ENCODE results near the gene WAC. TPM values are rescaled to one million over a fixed set of nuclear protein-coding genes. Genes with fewer than 3 reads are reported as not detected.

The WAC gene
- total and polyA plus RNA-seq, 7 donors = 33.9 to 79.9 (median 64.2) TPM

GRCh38 chr10:28494420-28494819 is 38.5 kb upstream of the WAC start:
- H3K4me1 ChIP-seq = no peaks in the 10 kb centered on the region
- H3K27ac ChIP-seq = no peak overlapping the region
- no peak overlapping the region for H3K4me3 ChIP-seq
- H3K36me3 ChIP-seq (ENCODE audit: insufficient read depth in 1 of 2, low read depth in 1 of 2) = no peaks in the 10 kb centered on the region
- ATAC-seq (no peak), DNase-seq (no peak)
- TF ChIP-seq, protein P1, sequence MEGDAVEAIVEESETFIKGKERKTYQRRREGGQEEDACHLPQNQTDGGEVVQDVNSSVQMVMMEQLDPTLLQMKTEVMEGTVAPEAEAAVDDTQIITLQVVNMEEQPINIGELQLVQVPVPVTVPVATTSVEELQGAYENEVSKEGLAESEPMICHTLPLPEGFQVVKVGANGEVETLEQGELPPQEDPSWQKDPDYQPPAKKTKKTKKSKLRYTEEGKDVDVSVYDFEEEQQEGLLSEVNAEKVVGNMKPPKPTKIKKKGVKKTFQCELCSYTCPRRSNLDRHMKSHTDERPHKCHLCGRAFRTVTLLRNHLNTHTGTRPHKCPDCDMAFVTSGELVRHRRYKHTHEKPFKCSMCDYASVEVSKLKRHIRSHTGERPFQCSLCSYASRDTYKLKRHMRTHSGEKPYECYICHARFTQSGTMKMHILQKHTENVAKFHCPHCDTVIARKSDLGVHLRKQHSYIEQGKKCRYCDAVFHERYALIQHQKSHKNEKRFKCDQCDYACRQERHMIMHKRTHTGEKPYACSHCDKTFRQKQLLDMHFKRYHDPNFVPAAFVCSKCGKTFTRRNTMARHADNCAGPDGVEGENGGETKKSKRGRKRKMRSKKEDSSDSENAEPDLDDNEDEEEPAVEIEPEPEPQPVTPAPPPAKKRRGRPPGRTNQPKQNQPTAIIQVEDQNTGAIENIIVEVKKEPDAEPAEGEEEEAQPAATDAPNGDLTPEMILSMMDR (IDR thresholded peaks at IDR 0.05) = no peak
- intact Hi-C loops (cut with DNase I) = no loop called here
- WGBS, 3 donors = 83 to 93% (median 85%) methylated on average over 2 of the region's 2 CpGs
- no peaks in the 10 kb centered on the region for H3K27me3 ChIP-seq (ENCODE audit: insufficient read depth in 3 of 3, low read length in 2 of 3)
- no peaks in the 10 kb centered on the region for H3K9me3 ChIP-seq

DNA sequence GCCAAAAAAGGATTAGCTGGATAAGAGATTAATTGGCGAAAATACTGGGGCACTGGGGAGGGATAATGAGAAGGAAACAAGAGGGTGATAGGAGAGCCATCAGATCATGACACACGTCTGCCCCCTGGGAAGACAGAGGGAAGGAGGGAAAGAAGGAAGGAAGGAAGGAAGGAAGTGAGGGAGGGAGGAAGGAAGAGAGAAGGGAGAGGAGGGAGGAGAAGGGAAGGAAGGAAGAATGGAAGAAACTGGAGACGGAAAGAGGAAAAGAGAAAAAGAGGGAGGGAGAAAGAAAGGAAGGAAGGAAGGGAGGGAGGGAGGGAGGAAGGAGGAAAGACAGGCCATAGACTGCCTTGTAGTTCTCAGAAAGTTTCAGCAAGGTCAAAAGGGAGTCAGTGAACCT is 37.8 kb upstream of the WAC start:
- no peaks in the 10 kb centered on the region for H3K4me1 ChIP-seq
- 76 to 78% (median 77%) methylated on average over 3 of the region's 3 CpGs for WGBS, 3 donors
- H3K36me3 ChIP-seq (ENCODE audit: insufficient read depth in 1 of 2, low read depth in 1 of 2) = no peaks in the 10 kb centered on the region
- no peaks in the 10 kb centered on the region for H3K27me3 ChIP-seq (ENCODE audit: insufficient read depth in 3 of 3, low read length in 2 of 3)
- DNase-seq (no peak), ATAC-seq (no peak)
- no peaks in the 10 kb centered on the region for H3K9me3 ChIP-seq
- intact Hi-C loops (cut with DNase I) = no loop called here
- H3K4me3 ChIP-seq = no peak overlapping the region
- no peak overlapping the region for H3K27ac ChIP-seq
- TF ChIP-seq, protein P1 (IDR thresholded peaks at IDR 0.05) = no peak

DNA sequence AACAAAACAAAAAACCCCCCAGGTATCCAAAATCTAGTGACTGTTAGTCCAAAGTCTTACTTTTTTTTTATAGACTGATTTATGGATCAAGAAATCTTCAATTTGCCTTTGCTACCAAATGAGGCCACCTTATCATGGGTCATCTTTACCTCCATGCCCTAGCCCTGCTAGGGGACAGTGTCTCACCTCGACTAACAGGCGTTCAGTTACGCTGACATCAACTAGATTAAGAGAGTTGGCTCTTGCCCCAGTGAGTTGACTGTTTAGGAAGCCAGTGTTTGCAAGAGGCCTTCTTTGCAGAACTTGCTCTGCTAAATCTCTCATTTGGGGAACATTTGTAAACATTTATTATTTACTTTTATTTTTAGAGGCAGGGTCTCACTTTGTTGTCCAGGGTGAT is 36.9 kb upstream of the WAC start:
- ATAC-seq = no peak
- TF ChIP-seq, protein P1 (IDR thresholded peaks at IDR 0.05) = no peak
- 52 to 54% (median 53%) methylated on average over 3 of the region's 3 CpGs for WGBS, 3 donors
- no peak overlapping the region for H3K4me3 ChIP-seq
- no peaks in the 10 kb centered on the region for H3K36me3 ChIP-seq (ENCODE audit: insufficient read depth in 1 of 2, low read depth in 1 of 2)
- no peaks in the 10 kb centered on the region for H3K4me1 ChIP-seq
- no peak overlapping the region for H3K27ac ChIP-seq
- H3K9me3 ChIP-seq = no peaks in the 10 kb centered on the region
- H3K27me3 ChIP-seq (ENCODE audit: insufficient read depth in 3 of 3, low read length in 2 of 3) = no peaks in the 10 kb centered on the region
- intact Hi-C loops (cut with DNase I) = no loop called here
- DNase-seq = no peak

GRCh38 chr10:28496481-28496961 is 36.4 kb upstream of the WAC start:
- TF ChIP-seq, protein P1 (IDR thresholded peaks at IDR 0.05) = no peak
- intact Hi-C loops (cut with DNase I) = no loop called here
- Histone ChIP-seq H3K27ac (no peak overlapping the region), H3K36me3 (ENCODE audit: insufficient read depth in 1 of 2, low read depth in 1 of 2) (no peaks in the 10 kb centered on the region), H3K27me3 (ENCODE audit: insufficient read depth in 3 of 3, low read length in 2 of 3) (no peaks in the 10 kb centered on the region), H3K4me1 (no peaks in the 10 kb centered on the region), H3K9me3 (no peaks in the 10 kb centered on the region), H3K4me3 (no peak overlapping the region)
- WGBS, 3 donors = 48 to 62% (median 53%) methylated on average over 2 of the region's 2 CpGs
- DNase-seq (no peak), ATAC-seq (no peak)
